Heart left ventricle (tissue), 16 donors: Measurements from ENCODE around the gene PACSIN2. TPM values are rescaled to one million over a fixed set of nuclear protein-coding genes. Genes with fewer than 3 reads are reported as not detected.
A peak's percentile ranks its signal among the peaks of the same experiment; 100 is the strongest.

ENCODE experiments used
- ATAC-seq, 4 donors: fragments of 200-7000 bp; cut with Tn5 transposase; one replicate each; pipeline ENCODE4 v1.9.1; 2020 to 2022; ENCODE audit warnings: moderate library complexity in 4 of 4, mild to moderate bottlenecking in 3 of 4, moderate number of reproducible peaks in 1 of 4
- DNase-seq, 5 donors: peaks; one replicate each; pipeline ENCODE4 v3.0.0-alpha.2; 2020
- H3K27ac ChIP-seq, 12 donors: fragments of 200-600 bp; sonication (generic) in 4 of 12; one replicate each; pipeline versions ENCODE4 v1.5.0 to v1.8.0; 2016 to 2022; ENCODE audit warnings: mild to moderate bottlenecking in 2 of 12
- H3K27me3 ChIP-seq, 9 donors: fragments of 200-600 bp; sonication (generic) in 2 of 9; one replicate each; pipeline versions ENCODE4 v1.5.1 to v1.8.0; 2016 to 2022; ENCODE audit warnings: mild to moderate bottlenecking in 3 of 9
- H3K36me3 ChIP-seq, 9 donors: fragments of 200-600 bp; sonication (generic) in 2 of 9; one replicate each; pipeline versions ENCODE4 v1.5.0 to v1.8.0; 2018 to 2022; ENCODE audit warnings: mild to moderate bottlenecking in 2 of 9
- H3K4me1 ChIP-seq, 12 donors: fragments of 200-600 bp; sonication (generic) in 4 of 12; one replicate each; pipeline versions ENCODE4 v1.5.0 to v1.8.0; 2016 to 2022; ENCODE audit warnings: mild to moderate bottlenecking in 3 of 12
- H3K4me3 ChIP-seq, 12 donors: fragments of 200-600 bp; sonication (generic) in 4 of 12; one replicate each; pipeline versions ENCODE4 v1.5.0 to v1.8.0; 2017 to 2022; ENCODE audit warnings: mild to moderate bottlenecking in 9 of 12, moderate library complexity in 4 of 12
- H3K9me3 ChIP-seq, 12 donors: fragments of 200-600 bp; sonication (generic) in 4 of 12; one replicate each; pipeline versions ENCODE4 v1.5.0 to v1.8.0; 2016 to 2022; ENCODE audit warnings: mild to moderate bottlenecking in 1 of 12
- POLR2A ChIP-seq, 2 donors: fragments of 450-650 bp; IDR thresholded peaks; one replicate each; pipeline ENCODE4 v1.6.1; 2017; ENCODE audit warnings: antibody characterized with exemption in 2 of 2, mild to moderate bottlenecking in 2 of 2, moderate library complexity in 2 of 2
- whole genome bisulfite sequencing, 4 donors: extraction: QIAGEN DNeasy Blood & Tissue Kit in 2 of 4; methylation state at CpG; one replicate each; pipeline versions ENCODE4 v1.1.5 to v1.1.7; 2013 to 2018; 5-methylcytosine and 5-hydroxymethylcytosine counted together
- intact Hi-C, 10 donors: fragments of 100-400 bp; cut with DNase I; formaldehyde crosslinking; loops; one replicate each; pipeline versions ENCODE4 v1.11.1 to v1.14.2; 2022
- polyA plus RNA-seq, 2 donors: library from polyadenylated mRNA; stranded (reverse); fragments of 200-250 nt; gene quantifications; one replicate each; pipeline ENCODE4 v1.2.3, GENCODE V29; 2013
- total RNA-seq, 9 donors: library from RNA; depleted of rRNA in 2 of 9; stranded (reverse); fragments of >200 nt in 2 of 9; fragmentation: NEBNext Ultra II Directional in 3 of 9; extraction: Animal tissue kit (Norgen Biotek cat#: 25700) in 3 of 9; gene quantifications; one replicate each; pipeline versions ENCODE4 v1.1.0 to v1.2.4, GENCODE V29; 2016 to 2023
- TF ChIP-seq, protein P1 (sequence below), 12 donors: fragments of 200-600 bp; sonication (generic) in 4 of 12; IDR thresholded peaks; one replicate each; pipeline versions ENCODE4 v1.5.0 to v1.8.0; 2018 to 2022; ENCODE audit warnings: antibody characterized with exemption in 12 of 12, mild to moderate bottlenecking in 5 of 12
- donor health status: ischemic (EF 13 %, LVEDD 7.1; RV severe dilation, severe dysfunction).
- donor health status: healthy with polysubstance abuse.
- donor health status: DM: no; HTN: yes; CAD: no.
- donor health status: DM: no; HTN: no; CAD: no.
- donor health status: ischemic (EF 25% LVEDD 6.9; RV normal size, moderate dysfunction).
- donor health status: ischemic (EF 25% LVEDD 5.7; RV mildly dilated, moderate dysfunction).
- donor health status: healthy.
- donor health status: DM: yes; HTN: yes; CAD: no.
- donor health status: ischemic (EF 35%, LVEDD 5.7; RV mildly dilated, moderate dysfunction).
- donor health status: nonischemic (EF 11% LVEDD 7.7; RV severe dilation, severe dysfunction).
- donor health status: DM: yes; HTN: yes; CAD: no.
- donor health status: PGD.
- donor health status: ischemic (EF 29% LVEDD 5.4; RV normal size, mild dysfunction).
- donor health status: nonischemic (EF 23%, LVEDD 6.1; RV moderate dilation, normal function).

PACSIN2 gene
- total and polyA plus RNA-seq, 11 donors: 26.5 to 87.1 (median 59.3) TPM

GRCh38 chr22:43053176-43053575, 38.2 kb upstream of the PACSIN2 start:
- WGBS, 4 donors: 94 to 98% (median 97%) methylated on average over 7 of the region's 7 CpGs
- H3K4me3 ChIP-seq: no peak overlapping the region
- peaks cover 0 to 17% (median 4%) of the 10 kb centered on the region in 9 donors for H3K36me3 ChIP-seq
- intact Hi-C loops: no loop called here
- ATAC-seq: no peak
- DNase-seq: no peak
- no peak overlapping the region for H3K27ac ChIP-seq
- H3K4me1 ChIP-seq: no peaks in the 10 kb centered on the region
- H3K27me3 ChIP-seq: no peaks in the 10 kb centered on the region
- no peaks in the 10 kb centered on the region for H3K9me3 ChIP-seq
- TF ChIP-seq POLR2A (IDR thresholded peaks at IDR 0.05): no peak
- TF ChIP-seq, protein P1, sequence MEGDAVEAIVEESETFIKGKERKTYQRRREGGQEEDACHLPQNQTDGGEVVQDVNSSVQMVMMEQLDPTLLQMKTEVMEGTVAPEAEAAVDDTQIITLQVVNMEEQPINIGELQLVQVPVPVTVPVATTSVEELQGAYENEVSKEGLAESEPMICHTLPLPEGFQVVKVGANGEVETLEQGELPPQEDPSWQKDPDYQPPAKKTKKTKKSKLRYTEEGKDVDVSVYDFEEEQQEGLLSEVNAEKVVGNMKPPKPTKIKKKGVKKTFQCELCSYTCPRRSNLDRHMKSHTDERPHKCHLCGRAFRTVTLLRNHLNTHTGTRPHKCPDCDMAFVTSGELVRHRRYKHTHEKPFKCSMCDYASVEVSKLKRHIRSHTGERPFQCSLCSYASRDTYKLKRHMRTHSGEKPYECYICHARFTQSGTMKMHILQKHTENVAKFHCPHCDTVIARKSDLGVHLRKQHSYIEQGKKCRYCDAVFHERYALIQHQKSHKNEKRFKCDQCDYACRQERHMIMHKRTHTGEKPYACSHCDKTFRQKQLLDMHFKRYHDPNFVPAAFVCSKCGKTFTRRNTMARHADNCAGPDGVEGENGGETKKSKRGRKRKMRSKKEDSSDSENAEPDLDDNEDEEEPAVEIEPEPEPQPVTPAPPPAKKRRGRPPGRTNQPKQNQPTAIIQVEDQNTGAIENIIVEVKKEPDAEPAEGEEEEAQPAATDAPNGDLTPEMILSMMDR (IDR thresholded peaks at IDR 0.05): peak in 1 of 12 donors; percentile 5

DNA sequence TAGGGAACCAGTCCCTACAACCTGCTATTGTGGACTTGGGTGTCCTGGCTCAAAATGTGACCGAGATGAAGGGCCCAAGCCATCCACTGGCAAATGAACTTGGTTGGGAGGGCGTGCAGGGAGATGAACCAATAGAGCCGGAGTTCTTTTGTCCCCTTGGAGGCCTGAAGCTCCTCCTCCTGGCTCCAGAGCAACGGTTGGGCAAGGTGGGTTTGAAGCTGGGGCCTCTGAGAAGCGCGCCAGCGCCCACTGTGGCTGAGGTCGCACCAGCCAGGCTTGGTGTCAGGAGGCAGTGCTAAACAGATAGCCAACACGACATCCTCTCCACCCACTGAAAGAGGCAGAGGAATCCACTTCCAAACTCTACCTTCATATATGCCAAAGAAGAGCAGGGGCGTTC, 36.0 kb upstream of the PACSIN2 start:
- H3K27ac ChIP-seq: no peak overlapping the region
- TF ChIP-seq, protein P1 (IDR thresholded peaks at IDR 0.05): no peak
- TF ChIP-seq POLR2A (IDR thresholded peaks at IDR 0.05): no peak
- peaks cover 0 to 19% (median 4%) of the 10 kb centered on the region in 9 donors for H3K36me3 ChIP-seq
- no peaks in the 10 kb centered on the region for H3K4me1 ChIP-seq
- DNase-seq (no peak), ATAC-seq (no peak)
- no peaks in the 10 kb centered on the region for H3K27me3 ChIP-seq
- H3K4me3 ChIP-seq: no peak overlapping the region
- intact Hi-C loops: no loop called here
- no peaks in the 10 kb centered on the region for H3K9me3 ChIP-seq
- 81 to 84% (median 83%) methylated on average over 8 to 10 of the region's 10 CpGs for WGBS, 4 donors

- Histone ChIP-seq H3K4me3 (no peak overlapping the region), H3K27me3 (no peaks in the 10 kb centered on the region), H3K4me1 (no peaks in the 10 kb centered on the region), H3K36me3 (peaks cover 0 to 16% (median 0%) of the 10 kb centered on the region in 9 donors), H3K9me3 (no peaks in the 10 kb centered on the region), H3K27ac (no peak overlapping the region)
- intact Hi-C loops: no loop called here
- WGBS, 4 donors: 90 to 96% (median 93%) methylated on average over 7 of the region's 7 CpGs
- no peak for ATAC-seq
- TF ChIP-seq, protein P1 (IDR thresholded peaks at IDR 0.05): no peak
- TF ChIP-seq POLR2A (IDR thresholded peaks at IDR 0.05): no peak
- DNase-seq: no peak
Observed at GRCh38 chr22:43047605-43048004, 32.7 kb upstream of the PACSIN2 start.

DNA sequence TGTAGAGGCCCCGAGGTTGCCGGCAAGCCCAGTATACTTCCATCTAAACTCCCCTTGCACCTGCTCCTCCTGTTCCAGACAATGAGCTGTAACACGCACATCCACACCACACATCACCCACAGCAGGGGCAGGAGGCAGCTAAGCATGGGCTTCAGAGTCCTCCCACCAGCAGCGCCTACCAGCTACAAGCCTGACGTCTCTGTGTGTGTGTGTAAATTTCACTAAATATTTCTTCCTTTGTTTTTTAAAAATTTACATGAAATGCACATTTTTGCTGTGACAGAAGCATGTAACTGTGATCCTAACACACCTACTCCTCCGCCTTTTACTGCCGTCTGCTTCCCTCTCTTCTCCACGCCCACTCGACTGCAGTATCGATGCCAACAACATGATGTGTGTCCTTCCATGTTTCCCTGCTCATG, 29.4 kb upstream of the PACSIN2 start:
- intact Hi-C loops: no loop called here
- TF ChIP-seq POLR2A (IDR thresholded peaks at IDR 0.05): no peak
- TF ChIP-seq, protein P1 (IDR thresholded peaks at IDR 0.05): no peak
- no peak for DNase-seq

More for the DNA sequence above, 29.4 kb upstream of the PACSIN2 start:
- no peaks in the 10 kb centered on the region for H3K9me3 ChIP-seq
- H3K36me3 ChIP-seq: peaks cover 0 to 7% (median 0%) of the 10 kb centered on the region in 9 donors
- WGBS, 4 donors: 91 to 96% (median 94%) methylated on average over 10 of the region's 10 CpGs
- ATAC-seq: no peak
- H3K4me1 ChIP-seq: no peaks in the 10 kb centered on the region
- H3K27ac ChIP-seq: no peak overlapping the region
- H3K4me3 ChIP-seq: no peak overlapping the region
- H3K27me3 ChIP-seq: no peaks in the 10 kb centered on the region
